ENCODE measurements around the gene UQCC2. TPM values are rescaled to one million over a fixed set of nuclear protein-coding genes. Genes with fewer than 3 reads are reported as not detected.

The UQCC2 gene
- total and polyA plus RNA-seq, 2 of the 4 experiments (the other 2 are of a cell fraction) = 13.8 to 34.5 TPM

GRCh38 chr6:33668328-33668727, 43.2 kb downstream of the UQCC2 start:
- no peak overlapping the region for H3K4me3 ChIP-seq (ENCODE audit: insufficient read depth, low read depth, low read length)
- BruUV-seq (replicated peaks) = no TSS peak
- H3K14ac ChIP-seq (replicated peaks; ENCODE audit: low read depth, low read length) = no peak overlapping the region
- dilution Hi-C loops (cut with HindIII; ENCODE audit: low sequenced_read_pairs, unreplicated experiment) = no loop called here
- POLR2A ChIA-PET (ENCODE audit: unreplicated experiment) = no interaction called here
- CTCF ChIA-PET = no interaction called here
- H2AK5ac ChIP-seq (ENCODE audit: low read depth, low read length) = no peak overlapping the region
- no peaks in the 10 kb centered on the region for H3K79me1 ChIP-seq (ENCODE audit: low read depth in 1 of 2, low read length in 2 of 2)
- H2AK9ac ChIP-seq (replicated peaks; ENCODE audit: low read depth, low read length, poor library complexity) = no peak overlapping the region
- peaks cover 4% of the 10 kb centered on the region; the same call in 1 of the 2 replicates for H3K9me1 ChIP-seq (ENCODE audit: insufficient read depth, low read length)
- 91% methylated on average over 4 of the region's 8 CpGs; no CpG with 5 or more reads in 1 of the 2 experiments for WGBS, 2 experiments (ENCODE audit: extremely low coverage in 2 of 2, insufficient read length in 1 of 2)
- no peak overlapping the region for H3K4ac ChIP-seq (ENCODE audit: low read depth, low read length)
- intact Hi-C loops (cut with micrococcal nuclease) = no loop called here
- no peaks in the 10 kb centered on the region for H4K20me1 ChIP-seq (ENCODE audit: insufficient read depth, low read length)
- no peak overlapping the region for H2BK15ac ChIP-seq (ENCODE audit: low read depth, low read length)
- no peak overlapping the region for H4K8ac ChIP-seq (ENCODE audit: low read depth in 2 of 2, low read length in 2 of 2)
- no peak overlapping the region for H3K9ac ChIP-seq (ENCODE audit: low read depth, low read length)
- no peaks in the 10 kb centered on the region for H3K9me3 ChIP-seq (ENCODE audit: control insufficient read depth, insufficient read depth, low read length)
- no peak overlapping the region for H3K18ac ChIP-seq (ENCODE audit: low read depth, low read length)
- no peak overlapping the region for H3K23ac ChIP-seq (ENCODE audit: low read depth, low read length)
- peaks cover 5% of the 10 kb centered on the region for H3K4me1 ChIP-seq (ENCODE audit: control insufficient read depth, insufficient read depth, low read length)
- in situ Hi-C loops (cut with MboI; ENCODE audit: low sequenced_read_pairs) = no loop called here
- H3K36me3 ChIP-seq (ENCODE audit: control insufficient read depth, insufficient read depth, low read length) = no peaks in the 10 kb centered on the region
- no peak for TF ChIP-seq POLR2A (IDR thresholded peaks at IDR 0.05; ENCODE audit: low read depth, low read length)
- no peak for TF ChIP-seq MAZ (IDR thresholded peaks at IDR 0.05; ENCODE audit: borderline replicate concordance, low read depth, low read length)
- no peak for TF ChIP-seq USF2 (IDR thresholded peaks at IDR 0.05; ENCODE audit: low read depth, low read length)
- H3K27ac ChIP-seq (ENCODE audit: insufficient read depth, low read length) = no peak overlapping the region
- H3K56ac ChIP-seq (ENCODE audit: extremely low read depth, insufficient read depth, low read length) = no peak overlapping the region
- no peak overlapping the region for H4K5ac ChIP-seq (ENCODE audit: low read depth, low read length)
- H3K27me3 ChIP-seq (ENCODE audit: control insufficient read depth, insufficient read depth, low read length) = no peaks in the 10 kb centered on the region; the same call in 1 of the 2 replicates
- DNase-seq (no peak), ATAC-seq (ENCODE audit: low read depth) (no peak)
- H2AFZ ChIP-seq (replicated peaks; ENCODE audit: low read length, poor library complexity) = no peak overlapping the region
- H4K91ac ChIP-seq (ENCODE audit: insufficient read depth, low read depth, low read length) = no peak overlapping the region
- H3K4me2 ChIP-seq (ENCODE audit: low read depth, low read length) = no peak overlapping the region
- H2BK20ac ChIP-seq (ENCODE audit: low read depth, low read length) = no peak overlapping the region
- no peak overlapping the region for H2BK5ac ChIP-seq (ENCODE audit: low read depth, low read length, poor library complexity, severe bottlenecking)
- H2BK120ac ChIP-seq (ENCODE audit: low read depth, low read length) = no peak overlapping the region

Data from IMR-90 (cell line).